Neural cell (in vitro differentiated cells): ENCODE data around the gene ITGA11. TPM values are rescaled to one million over a fixed set of nuclear protein-coding genes. Genes with fewer than 3 reads are reported as not detected.

Source experiments
- H2AFZ ChIP-seq: fragments of 200-600, 300-800 bp; sonication (generic), shearing (Covaris generic); 2 replicates; pipeline ENCODE4 v1.6.0; 2014; ENCODE audit warnings: low read depth, mild to moderate bottlenecking, antibody characterized with exemption, low read length, moderate library complexity
- H3F3A ChIP-seq: fragments of 200-600 bp; shearing (Covaris generic); 2 replicates; pipeline ENCODE4 v1.6.1; 2016; ENCODE audit warnings: mild to moderate bottlenecking, moderate library complexity, mixed read lengths, antibody characterized with exemption, low read length; ENCODE audit not compliant: insufficient read depth, poor library complexity, severe bottlenecking
- H3K27ac ChIP-seq: fragments of 200-600, 300-800 bp; sonication (generic), shearing (Covaris generic); 2 replicates; pipeline ENCODE4 v1.5.1; 2014; ENCODE audit warnings: mild to moderate bottlenecking, low read length, moderate library complexity
- H3K27me3 ChIP-seq: fragments of 300-800, 200-600 bp; sonication (generic), shearing (Covaris generic); 2 replicates; pipeline ENCODE4 v1.6.0; 2014; ENCODE audit warnings: mild to moderate bottlenecking, low read depth, low read length, moderate library complexity; ENCODE audit not compliant: insufficient read depth
- H3K36me3 ChIP-seq: fragments of 300-800, 200-600 bp; sonication (generic), shearing (Covaris generic); 2 replicates; pipeline ENCODE4 v1.5.1; 2014; ENCODE audit warnings: mild to moderate bottlenecking, antibody characterized with exemption, low read length, moderate library complexity; ENCODE audit not compliant: insufficient read depth
- H3K4me2 ChIP-seq: fragments of 300-800, 200-600 bp; sonication (generic), shearing (Covaris generic); 2 replicates; pipeline ENCODE4 v1.6.0; 2014; ENCODE audit warnings: mild to moderate bottlenecking, low read length
- H3K4me3 ChIP-seq: fragments of 300-800, 200-600 bp; sonication (generic), shearing (Covaris generic); 2 replicates; pipeline ENCODE4 v1.5.1; 2014; ENCODE audit warnings: mild to moderate bottlenecking, low read length, moderate library complexity
- H3K79me2 ChIP-seq: fragments of 200-600 bp; shearing (Covaris generic); replicated peaks from 2 replicates; pipeline ENCODE4 v1.6.0; 2014; ENCODE audit warnings: mild to moderate bottlenecking, low read length, moderate library complexity; ENCODE audit not compliant: insufficient read depth
- H3K9ac ChIP-seq: fragments of 300-800, 200-600 bp; sonication (generic), shearing (Covaris generic); 2 replicates; pipeline ENCODE4 v1.6.1; 2016; ENCODE audit warnings: mild to moderate bottlenecking, low read length, mixed read lengths
- H3K9me2 ChIP-seq: fragments of 200-600 bp; shearing (Covaris generic); 2 replicates; pipeline ENCODE4 v1.6.1; 2016; ENCODE audit warnings: mild to moderate bottlenecking, low read length, mixed read lengths; ENCODE audit not compliant: insufficient read depth
- H3K9me3 ChIP-seq: fragments of 200-600, 300-800 bp; sonication (generic), shearing (Covaris generic); 2 replicates; pipeline ENCODE4 v1.6.1; 2016; ENCODE audit warnings: mild to moderate bottlenecking, mixed run types, low read length, moderate library complexity, mixed read lengths
- H4K20me1 ChIP-seq: fragments of 200-600 bp; shearing (Covaris generic); 2 replicates; pipeline ENCODE4 v1.6.1; 2016; ENCODE audit warnings: mild to moderate bottlenecking, mixed run types; ENCODE audit not compliant: insufficient read depth
- CTCF ChIP-seq: fragments of 450-650 bp; IDR thresholded peaks from 2 replicates; pipeline ENCODE4 v1.5.1; 2014; ENCODE audit warnings: antibody characterized with exemption, mild to moderate bottlenecking, moderate library complexity; ENCODE audit not compliant: poor library complexity, severe bottlenecking
- EP300 ChIP-seq: fragments of 450-650 bp; conservative IDR thresholded peaks from 2 replicates; pipeline ENCODE4 v1.6.1; 2014; ENCODE audit warnings: antibody characterized with exemption, mild to moderate bottlenecking, moderate library complexity; ENCODE audit not compliant: poor library complexity, severe bottlenecking
- EZH2 ChIP-seq: fragments of 200-600, 300-800 bp; shearing (Covaris generic), sonication (generic); IDR thresholded peaks from 2 replicates; pipeline ENCODE4 v1.6.1; 2014; ENCODE audit warnings: antibody characterized with exemption, low read length, borderline replicate concordance, mild to moderate bottlenecking; ENCODE audit not compliant: insufficient read depth, poor library complexity, severe bottlenecking
- MXI1 ChIP-seq: fragments of 450-650 bp; conservative IDR thresholded peaks from 2 replicates; pipeline ENCODE4 v1.6.1; 2014; ENCODE audit warnings: antibody characterized with exemption, mild to moderate bottlenecking; ENCODE audit not compliant: poor library complexity, severe bottlenecking
- POLR2AphosphoS5 ChIP-seq: IDR thresholded peaks from 2 replicates; pipeline ENCODE4 v1.6.1; 2012
- RAD21 ChIP-seq: fragments of 450-650 bp; conservative IDR thresholded peaks from 2 replicates; pipeline ENCODE4 v1.6.1; 2014; ENCODE audit warnings: antibody characterized with exemption, mild to moderate bottlenecking, moderate library complexity
- REST ChIP-seq: IDR thresholded peaks from 2 replicates; pipeline ENCODE4 v1.6.1; 2012; ENCODE audit warnings: borderline replicate concordance
- SMC3 ChIP-seq: fragments of 450-650 bp; conservative IDR thresholded peaks from 2 replicates; pipeline ENCODE4 v1.6.1; 2014; ENCODE audit warnings: antibody characterized with exemption, mild to moderate bottlenecking, moderate library complexity; ENCODE audit not compliant: poor library complexity
- TAF1 ChIP-seq: IDR thresholded peaks from 2 replicates; pipeline ENCODE4 v1.6.1; 2012; ENCODE audit warnings: low read depth
- polyA plus RNA-seq: library from polyadenylated mRNA; depleted of rRNA; stranded (reverse); fragments of >200 nt; gene quantifications from 2 replicates; pipeline ENCODE4 v1.2.3, GENCODE V29; 2014

ITGA11 gene
- polyA plus RNA-seq, 1 donor from 2014 or later = not detected

DNA sequence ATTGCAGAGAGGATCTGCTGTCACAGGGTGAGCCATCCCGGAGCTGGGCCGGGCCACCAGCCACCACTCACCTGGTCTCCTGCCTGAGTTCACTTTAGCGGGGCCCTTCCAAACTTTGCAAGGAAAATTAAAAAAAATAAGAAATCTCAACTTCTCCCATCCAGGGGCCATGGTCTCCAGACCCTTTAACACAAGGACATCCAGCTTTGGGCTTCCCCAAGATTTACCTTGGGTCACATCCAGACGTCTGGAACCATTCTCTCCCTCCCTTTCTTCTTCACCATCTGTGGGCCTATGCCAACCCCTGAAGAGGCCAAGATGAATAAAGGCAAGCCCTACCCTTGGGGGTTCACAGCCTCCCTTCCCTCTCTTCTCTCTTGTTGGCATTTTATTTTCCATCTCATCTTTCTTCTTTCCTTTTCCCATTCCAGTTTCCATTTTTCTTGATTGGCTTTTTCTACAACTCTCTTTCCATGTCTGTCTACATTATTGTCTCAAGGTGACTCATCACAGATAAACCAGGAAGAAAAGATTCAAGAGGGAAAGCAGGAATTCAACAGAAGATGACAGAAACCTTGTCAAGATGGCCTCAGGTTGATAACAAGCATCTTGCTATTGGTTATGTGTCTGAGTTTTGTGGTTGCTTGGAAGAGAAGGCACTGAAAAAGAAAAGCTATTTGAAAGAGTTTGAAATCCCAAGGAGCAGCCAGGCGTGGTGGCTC, 49.5 kb downstream of the ITGA11 start:
- TF ChIP-seq CTCF = no peak
- no peak for TF ChIP-seq EZH2
- no peak for TF ChIP-seq EP300
- no peak for TF ChIP-seq REST
- no peak for TF ChIP-seq SMC3
- TF ChIP-seq MXI1 = no peak
- no peak for TF ChIP-seq POLR2AphosphoS5
- no peak for TF ChIP-seq TAF1
- no peak for TF ChIP-seq RAD21
- no peaks in the 10 kb centered on the region for H3K79me2 ChIP-seq
- H3K9me2 ChIP-seq = no peaks in the 10 kb centered on the region
- H3K27ac ChIP-seq = no peak overlapping the region
- H3K4me2 ChIP-seq = no peak overlapping the region
- no peak overlapping the region for H3K9ac ChIP-seq
- H3K9me3 ChIP-seq = no peaks in the 10 kb centered on the region
- no peaks in the 10 kb centered on the region for H4K20me1 ChIP-seq
- H3K36me3 ChIP-seq = no peaks in the 10 kb centered on the region
- no peaks in the 10 kb centered on the region for H3K27me3 ChIP-seq
- no peak overlapping the region for H3K4me3 ChIP-seq
- no peaks in the 10 kb centered on the region for H3F3A ChIP-seq
- no peak overlapping the region for H2AFZ ChIP-seq

GRCh38 chr15:68380456-68380855, 51.5 kb downstream of the ITGA11 start:
- Histone ChIP-seq H3K79me2 (no peaks in the 10 kb centered on the region), H3K9me2 (no peaks in the 10 kb centered on the region), H3K4me3 (no peak overlapping the region), H3K4me2 (no peak overlapping the region), H3K9ac (no peak overlapping the region), H3K27me3 (no peaks in the 10 kb centered on the region), H3K36me3 (no peaks in the 10 kb centered on the region), H3F3A (no peaks in the 10 kb centered on the region), H2AFZ (no peak overlapping the region), H3K9me3 (no peaks in the 10 kb centered on the region), H4K20me1 (no peaks in the 10 kb centered on the region), H3K27ac (no peak overlapping the region)
- TF ChIP-seq TAF1 = no peak
- TF ChIP-seq CTCF = no peak
